OCI-M1 (cell line): ENCODE data around the gene CNEP1R1.
"Not testable (repeated sequence)": the region's sequence is repeated elsewhere in the genome, so short reads cannot be mapped to it uniquely, and the experiment has no call there.

Experiments
- DNase-seq: peaks from one replicate; lab custom pipeline; 2025; lab: John Stamatoyannopoulos, UW

CNEP1R1 gene

GRCh38 chr16:50024684-50025536, at the start of gene CNEP1R1:
TSS of gene CNEP1R1 (plus strand) at chr16:50025225. CDS start at chr16:50025316, 91 bp downstream.
- DNase-seq: peak; percentile 96

DNA sequence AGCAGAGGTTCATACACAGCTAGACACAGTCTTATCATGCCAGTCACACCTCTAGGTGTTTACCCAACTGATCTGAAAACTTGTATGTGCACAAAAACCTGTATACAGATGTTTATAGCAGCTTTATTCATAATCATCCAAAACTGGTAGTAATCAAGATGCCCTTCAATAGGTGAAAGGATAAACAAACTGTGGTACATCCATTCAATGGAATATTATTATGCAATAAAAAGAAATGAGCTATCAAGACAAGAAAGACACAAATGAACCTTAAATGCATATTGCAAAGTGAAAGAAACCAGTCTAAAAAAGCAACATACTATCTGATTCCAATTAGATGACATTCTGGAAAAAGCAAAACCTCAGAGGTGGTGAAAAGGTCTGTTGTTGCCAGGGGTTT, 47.6 kb upstream of the CNEP1R1 start:
- DNase-seq: no peak

- no peak for DNase-seq
These were observed 46.3 kb upstream of the CNEP1R1 start for GRCh38 chr16:49978569-49979326.

DNA sequence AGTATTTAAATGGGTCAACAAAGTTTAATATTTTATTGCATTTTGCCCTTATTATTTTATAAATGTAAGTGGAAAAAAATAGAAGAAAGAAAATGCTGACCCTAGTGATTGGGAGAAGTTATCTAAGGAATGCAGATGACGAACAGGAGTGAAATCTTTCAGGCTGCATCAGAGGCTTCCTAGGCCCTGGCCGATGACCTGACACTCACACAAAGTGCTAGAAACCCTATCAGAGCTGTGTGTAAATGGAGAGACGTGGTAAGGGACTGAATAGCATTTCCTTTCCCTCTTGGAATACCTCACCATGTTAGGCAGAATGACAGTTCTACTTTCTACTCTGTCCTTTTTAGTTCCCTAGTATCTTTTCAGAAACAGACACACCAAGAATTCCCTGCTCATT, 44.9 kb upstream of the CNEP1R1 start:
- no peak for DNase-seq

GRCh38 chr16:49986351-49987124, 38.5 kb upstream of the CNEP1R1 start:
- DNase-seq: no peak

GRCh38 chr16:49987381-49987780, 37.6 kb upstream of the CNEP1R1 start:
- no peak for DNase-seq

DNA sequence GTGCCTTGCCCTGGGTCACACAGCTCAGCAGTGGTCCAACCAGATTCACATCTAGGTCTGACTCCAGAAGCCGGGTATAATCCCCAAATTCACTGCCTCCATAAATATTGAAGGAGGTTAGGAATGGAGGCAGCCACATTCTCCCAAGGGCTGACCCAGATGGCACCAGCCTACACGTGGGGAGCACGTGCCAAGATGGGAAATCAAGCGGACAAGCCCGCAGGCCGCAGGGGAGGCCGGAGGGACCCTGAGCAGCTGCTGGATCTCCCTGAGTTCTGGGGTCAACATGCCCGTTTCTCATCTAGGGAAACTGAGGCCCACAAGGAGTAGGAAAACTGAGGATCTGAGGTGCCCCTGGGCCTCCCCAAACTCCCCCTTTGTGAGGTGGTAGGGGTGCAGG, 32.2 kb upstream of the CNEP1R1 start:
- DNase-seq: no peak

- no peak for DNase-seq
These were observed 31.4 kb upstream of the CNEP1R1 start for GRCh38 chr16:49993579-49993978.

DNA sequence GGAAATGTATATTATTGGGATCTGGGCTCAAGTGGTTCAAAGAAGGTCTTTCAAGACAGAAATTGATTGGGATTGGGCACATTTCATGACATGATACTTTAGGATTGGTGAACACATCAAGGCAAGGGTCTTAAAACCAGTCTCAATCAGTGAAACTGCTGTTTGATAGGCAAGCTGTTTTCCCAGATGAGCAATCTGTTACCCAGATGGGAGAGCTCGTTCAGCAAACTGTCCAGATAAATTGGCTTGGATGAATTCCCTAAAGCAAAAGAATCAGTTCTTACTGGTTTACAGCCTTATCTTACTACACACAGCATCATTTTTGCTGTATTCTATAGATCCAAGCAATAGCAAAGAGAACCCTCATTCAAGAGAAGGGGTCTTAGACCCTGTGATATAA, 31.0 kb upstream of the CNEP1R1 start:
- DNase-seq: no peak

DNA sequence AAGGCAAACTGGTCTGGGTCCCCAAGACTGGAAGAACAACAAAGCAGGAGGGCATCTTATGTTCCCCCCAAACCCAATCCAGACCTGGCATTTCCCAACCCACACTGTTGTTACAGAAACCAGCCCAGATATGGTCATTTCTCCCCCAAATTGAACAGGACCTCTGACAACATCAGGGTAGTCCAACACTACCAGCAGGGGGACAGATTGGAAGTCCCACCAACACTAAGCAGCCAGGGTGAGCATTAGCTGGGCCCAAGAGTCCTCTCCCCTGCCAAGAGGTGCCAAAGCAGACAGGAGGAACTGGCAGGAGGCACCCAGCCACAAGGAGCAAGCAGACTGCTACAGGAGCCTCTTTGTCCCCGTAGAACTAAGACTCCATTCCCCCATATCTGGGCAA, 29.3 kb upstream of the CNEP1R1 start:
- no peak for DNase-seq

GRCh38 chr16:49997721-49998251, 27.2 kb upstream of the CNEP1R1 start:
- peak; percentile 16 for DNase-seq

- DNase-seq: no peak
These were observed 26.0 kb upstream of the CNEP1R1 start for GRCh38 chr16:49998991-49999390.

- no peak for DNase-seq
These were observed 23.9 kb upstream of the CNEP1R1 start for GRCh38 chr16:50001144-50001543.

DNA sequence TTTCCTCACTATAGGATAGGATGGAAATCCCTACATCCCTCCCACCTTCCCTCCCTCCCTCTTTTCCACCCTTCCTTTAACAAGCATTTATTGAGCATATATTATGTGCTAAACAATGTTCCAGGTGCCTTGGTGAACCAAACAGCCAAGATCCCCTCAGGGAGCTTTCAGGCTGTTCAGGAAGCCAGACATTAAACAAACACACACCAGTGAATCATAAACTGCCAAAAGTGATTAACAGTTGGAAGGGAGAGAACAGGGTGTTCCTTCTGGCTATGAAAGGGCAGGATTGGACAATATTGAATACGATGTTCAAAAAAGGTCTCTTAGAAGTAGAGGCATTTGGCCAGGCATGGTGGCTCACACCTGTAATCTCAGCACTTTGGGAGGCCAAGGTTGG, 22.8 kb upstream of the CNEP1R1 start:
- DNase-seq: no peak

- no peak for DNase-seq
These were observed 20.8 kb upstream of the CNEP1R1 start for GRCh38 chr16:50004239-50004638.

GRCh38 chr16:50006964-50007363, 18.1 kb upstream of the CNEP1R1 start:
- DNase-seq: no peak

GRCh38 chr16:50007744-50008143, 17.3 kb upstream of the CNEP1R1 start:
- DNase-seq: peak; percentile 1

DNA sequence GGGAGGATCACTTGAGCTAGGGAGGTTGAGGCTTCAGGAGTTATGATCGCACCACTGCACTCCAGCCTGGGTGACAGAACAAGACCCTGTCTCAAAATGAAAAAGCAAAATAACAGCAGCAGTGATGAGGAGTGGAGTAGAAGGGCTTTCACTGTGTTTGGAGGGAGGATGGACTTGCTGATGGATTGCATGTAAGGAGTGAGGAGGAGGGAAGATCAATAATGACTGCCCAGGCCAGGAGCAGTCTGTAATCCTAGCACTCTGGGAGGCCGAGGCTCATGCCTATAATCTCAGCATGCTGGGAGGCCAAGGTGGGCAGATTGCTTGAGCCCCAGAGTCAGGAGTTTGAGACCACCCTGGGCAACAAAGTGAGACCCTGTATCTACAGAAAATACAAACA, 14.8 kb upstream of the CNEP1R1 start:
- no peak for DNase-seq

- no peak for DNase-seq
These were observed 13.3 kb upstream of the CNEP1R1 start for GRCh38 chr16:50011707-50012106.

DNA sequence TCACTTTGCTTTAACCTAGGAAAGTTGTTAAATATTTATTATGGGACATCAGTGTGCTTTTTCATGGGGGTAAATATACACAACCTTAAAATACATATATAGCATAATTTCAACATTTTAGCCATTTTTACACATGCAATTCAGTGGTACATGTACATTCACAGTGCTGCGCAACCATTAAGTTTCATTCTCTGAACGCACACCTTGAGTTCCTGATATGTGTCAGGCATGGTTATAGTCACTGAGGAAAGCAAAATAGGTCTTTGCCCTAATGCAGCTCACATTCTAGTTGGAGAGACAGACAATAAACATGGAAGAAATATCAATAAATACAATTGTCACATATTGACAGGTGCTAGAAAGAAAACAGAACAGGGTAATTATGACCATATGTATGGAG, 12.8 kb upstream of the CNEP1R1 start:
- no peak for DNase-seq

DNA sequence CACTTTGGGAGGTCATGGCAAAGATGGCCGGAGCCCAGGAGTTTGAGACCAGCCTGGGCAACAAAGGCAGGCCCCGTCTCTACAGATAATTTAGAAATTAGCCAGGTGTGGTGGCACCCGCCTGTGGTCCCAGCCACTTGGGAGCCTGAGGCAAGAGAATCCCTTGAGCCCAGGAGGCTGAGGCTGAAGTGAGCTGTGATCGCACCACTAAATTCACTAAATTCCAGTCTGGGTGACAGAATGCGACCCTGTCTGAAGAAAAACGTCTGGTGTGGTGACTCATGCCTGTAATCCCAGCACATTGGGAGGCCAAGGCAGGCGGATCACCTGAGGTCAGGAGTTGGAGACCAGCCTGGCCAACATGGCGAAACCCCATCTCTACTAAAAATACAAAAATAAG, 10.8 kb upstream of the CNEP1R1 start:
- DNase-seq: not testable (repeated sequence)

DNA sequence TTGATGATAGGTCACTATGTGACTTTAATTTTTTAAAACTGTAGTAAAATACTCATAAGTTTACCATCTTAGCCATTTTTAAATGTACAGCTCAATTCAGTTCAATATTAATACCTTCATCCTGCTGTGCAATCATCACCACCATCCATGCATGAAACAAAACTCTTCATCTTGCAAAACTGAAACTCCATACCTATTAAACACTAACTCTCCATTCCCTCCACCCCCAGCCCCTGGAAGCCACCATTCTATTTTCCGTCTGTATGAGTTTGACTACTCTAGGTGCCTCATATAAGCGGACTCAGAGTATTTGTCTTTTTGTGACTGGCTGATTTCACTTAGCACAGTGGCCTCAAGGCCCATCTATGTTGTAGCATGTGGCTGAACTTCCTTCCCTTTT, 9.4 kb upstream of the CNEP1R1 start:
- DNase-seq: no peak
